Liver (tissue), 9 donors: Measurements from ENCODE around the gene LPIN3. TPM values are rescaled to one million over a fixed set of nuclear protein-coding genes. Genes with fewer than 3 reads are reported as not detected.

ENCODE experiments used
- DNase-seq: peaks from one replicate; pipeline ENCODE4 v3.0.0-alpha.2; 2017; ENCODE audit warnings: low spot score
- H3K27ac ChIP-seq, 2 donors: one replicate each; pipeline ENCODE4 v1.7.0; 2013; ENCODE audit warnings: inconsistent platforms in 2 of 2, low read length in 2 of 2, control low read depth in 1 of 2, low read depth in 1 of 2, mild to moderate bottlenecking in 1 of 2
- H3K27me3 ChIP-seq, 4 donors: one replicate each; pipeline versions ENCODE4 v1.6.1 to v1.7.0; 2013; ENCODE audit warnings: low read length in 3 of 4, inconsistent platforms in 1 of 4, mild to moderate bottlenecking in 1 of 4, moderate library complexity in 1 of 4; ENCODE audit not compliant: control insufficient read depth in 4 of 4, insufficient read depth in 4 of 4
- H3K36me3 ChIP-seq, 4 donors: one replicate each; pipeline versions ENCODE4 v1.6.1 to v1.7.0; 2013; ENCODE audit warnings: low read length in 3 of 4, mild to moderate bottlenecking in 3 of 4, low read depth in 1 of 4, moderate library complexity in 1 of 4; ENCODE audit not compliant: control insufficient read depth in 4 of 4, insufficient read depth in 3 of 4
- H3K4me1 ChIP-seq, 4 donors: one replicate each; pipeline versions ENCODE4 v1.6.1 to v1.7.0; 2013; ENCODE audit warnings: low read length in 3 of 4, mild to moderate bottlenecking in 3 of 4, moderate library complexity in 1 of 4; ENCODE audit not compliant: control insufficient read depth in 4 of 4, insufficient read depth in 4 of 4
- H3K4me3 ChIP-seq, 3 donors: one replicate each; pipeline versions ENCODE4 v1.6.1 to v1.7.0; 2013; ENCODE audit warnings: low read length in 3 of 3, control low read depth in 1 of 3, low read depth in 1 of 3, mild to moderate bottlenecking in 1 of 3
- H3K9ac ChIP-seq, 2 donors: one replicate each; pipeline ENCODE4 v1.7.0; 2013; ENCODE audit warnings: low read length in 2 of 2, mild to moderate bottlenecking in 2 of 2, moderate library complexity in 2 of 2, control low read depth in 1 of 2, low read depth in 1 of 2
- H3K9me3 ChIP-seq, 4 donors: one replicate each; pipeline versions ENCODE4 v1.6.1 to v1.7.0; 2013; ENCODE audit warnings: low read length in 3 of 4; ENCODE audit not compliant: control insufficient read depth in 4 of 4
- ATF3 ChIP-seq: IDR thresholded peaks from 2 replicates; pipeline ENCODE4 v1.6.1; 2016; ENCODE audit warnings: antibody characterized with exemption
- EGR1 ChIP-seq, 2 donors: IDR thresholded peaks; 2 replicates each; pipeline ENCODE4 v1.6.1; 2016 to 2018; ENCODE audit warnings: antibody characterized with exemption in 2 of 2, low read depth in 2 of 2
- FOXA1 ChIP-seq: IDR thresholded peaks from 2 replicates; pipeline ENCODE4 v1.6.1; 2016; ENCODE audit warnings: antibody characterized with exemption
- FOXA2 ChIP-seq: IDR thresholded peaks from 2 replicates; pipeline ENCODE4 v1.6.1; 2016; ENCODE audit warnings: antibody characterized with exemption
- GABPA ChIP-seq, 2 donors: IDR thresholded peaks in 1 of 2; conservative IDR thresholded peaks in 1 of 2; 2 replicates each; pipeline ENCODE4 v1.6.1; 2016; ENCODE audit warnings: antibody characterized with exemption in 2 of 2, mild to moderate bottlenecking in 1 of 2, moderate library complexity in 1 of 2
- HNF4A ChIP-seq, 2 donors: conservative IDR thresholded peaks; 2 replicates each; pipeline ENCODE4 v1.6.1; 2016; ENCODE audit warnings: antibody characterized with exemption in 2 of 2, mild to moderate bottlenecking in 2 of 2
- HNF4G ChIP-seq: IDR thresholded peaks from 2 replicates; pipeline ENCODE4 v1.6.1; 2016; ENCODE audit warnings: antibody characterized with exemption
- JUND ChIP-seq, 2 donors: IDR thresholded peaks; 2 replicates each; pipeline ENCODE4 v1.6.1; 2016; ENCODE audit warnings: antibody characterized with exemption in 2 of 2
- NR2F2 ChIP-seq: IDR thresholded peaks from 2 replicates; pipeline ENCODE4 v1.6.1; 2016; ENCODE audit warnings: antibody characterized with exemption
- RAD21 ChIP-seq, 2 donors: IDR thresholded peaks; 2 replicates each; pipeline ENCODE4 v1.6.1; 2016; ENCODE audit warnings: antibody characterized with exemption in 2 of 2, mild to moderate bottlenecking in 2 of 2
- REST ChIP-seq: IDR thresholded peaks from 2 replicates; pipeline ENCODE4 v1.6.1; 2016; ENCODE audit warnings: antibody characterized with exemption, mild to moderate bottlenecking
- SP1 ChIP-seq: IDR thresholded peaks from 2 replicates; pipeline ENCODE4 v1.6.1; 2018; ENCODE audit warnings: antibody characterized with exemption, mild to moderate bottlenecking
- TAF1 ChIP-seq: conservative IDR thresholded peaks from 2 replicates; pipeline ENCODE4 v1.6.1; 2016; ENCODE audit warnings: antibody characterized with exemption, mild to moderate bottlenecking
- ZBTB33 ChIP-seq: IDR thresholded peaks from 2 replicates; pipeline ENCODE4 v1.6.1; 2016; ENCODE audit warnings: antibody characterized with exemption
- WGBS: extraction: QIAGEN DNeasy Blood & Tissue Kit; methylation state at CpG from one replicate; pipeline ENCODE4 v1.1.7; 2013; 5-methylcytosine and 5-hydroxymethylcytosine counted together
- polyA plus RNA-seq, 2 donors: library from polyadenylated mRNA; stranded (reverse) in 1 of 2; unstranded in 1 of 2; fragments of 200-250 nt in 1 of 2; fragments of >200 nt in 1 of 2; fragmentation: Nextera tagmentation in 1 of 2; extraction: Ambion mirVana in 1 of 2; gene quantifications; one replicate each; pipeline versions ENCODE4 v1.2.1 to v1.2.3, GENCODE V29; 2013 to 2015
- total RNA-seq, 2 donors: library from RNA; depleted of rRNA; stranded (reverse); fragments of >200 nt; gene quantifications; one replicate each; pipeline ENCODE4 v1.2.3, GENCODE V29; 2014
- TF ChIP-seq, protein P1 (sequence below): fragments of 150-350 bp; IDR thresholded peaks from 2 replicates; pipeline ENCODE4 v1.5.1; 2017; ENCODE audit warnings: improper control_type of control experiment, low read depth, low read length; ENCODE audit not compliant: missing input control
- donor health status: healthy.
- donor health status: healthy.
- donor health status: healthy.
- donor health status: healthy.
- donor health status: healthy.

The LPIN3 gene
- total and polyA plus RNA-seq, 4 donors, result 1.5 to 32.4 (median 13.4) TPM

DNA sequence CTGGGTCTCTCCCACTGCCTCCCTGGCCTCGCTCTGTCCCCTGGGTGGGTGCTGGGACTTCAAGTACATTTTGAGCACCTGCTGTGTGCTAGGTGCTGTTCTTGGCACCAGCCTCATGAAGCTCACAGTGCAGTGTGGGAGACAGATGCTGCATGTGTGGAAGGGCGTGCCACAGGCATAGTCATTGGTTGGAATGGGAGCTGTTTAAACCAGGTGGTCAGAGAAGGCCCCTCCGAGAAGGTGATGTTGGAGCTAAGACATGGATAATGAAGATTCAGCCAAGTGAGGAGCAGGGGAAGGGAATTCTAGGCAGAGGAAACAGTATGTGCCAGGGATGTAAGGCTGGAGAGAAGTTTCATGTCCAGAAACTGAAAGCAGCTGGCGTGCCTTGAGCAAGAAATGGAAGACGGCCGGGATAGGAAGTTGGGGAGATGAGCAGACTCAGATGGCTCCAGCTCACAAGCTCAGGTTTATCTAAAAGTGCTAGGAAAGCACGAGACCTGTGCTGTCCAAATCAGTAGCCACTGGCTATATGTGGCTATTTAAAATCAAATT, 9.9 kb downstream of the LPIN3 start:
- Histone ChIP-seq H3K4me3 (no peak overlapping the region), H3K9me3 (no peaks in the 10 kb centered on the region), H3K27ac (no peak overlapping the region), H3K27me3 (no peaks in the 10 kb centered on the region), H3K4me1 (no peaks in the 10 kb centered on the region), H3K36me3 (peaks cover 7 to 67% (median 23%) of the 10 kb centered on the region in 4 donors), H3K9ac (no peak overlapping the region)
- no peak for TF ChIP-seq RAD21 (IDR thresholded peaks at IDR 0.05)
- TF ChIP-seq GABPA (IDR thresholded peaks at IDR 0.05 in 1 of 2, conservative IDR thresholded peaks at IDR 0.05 in 1 of 2), result no peak
- TF ChIP-seq, protein P1, sequence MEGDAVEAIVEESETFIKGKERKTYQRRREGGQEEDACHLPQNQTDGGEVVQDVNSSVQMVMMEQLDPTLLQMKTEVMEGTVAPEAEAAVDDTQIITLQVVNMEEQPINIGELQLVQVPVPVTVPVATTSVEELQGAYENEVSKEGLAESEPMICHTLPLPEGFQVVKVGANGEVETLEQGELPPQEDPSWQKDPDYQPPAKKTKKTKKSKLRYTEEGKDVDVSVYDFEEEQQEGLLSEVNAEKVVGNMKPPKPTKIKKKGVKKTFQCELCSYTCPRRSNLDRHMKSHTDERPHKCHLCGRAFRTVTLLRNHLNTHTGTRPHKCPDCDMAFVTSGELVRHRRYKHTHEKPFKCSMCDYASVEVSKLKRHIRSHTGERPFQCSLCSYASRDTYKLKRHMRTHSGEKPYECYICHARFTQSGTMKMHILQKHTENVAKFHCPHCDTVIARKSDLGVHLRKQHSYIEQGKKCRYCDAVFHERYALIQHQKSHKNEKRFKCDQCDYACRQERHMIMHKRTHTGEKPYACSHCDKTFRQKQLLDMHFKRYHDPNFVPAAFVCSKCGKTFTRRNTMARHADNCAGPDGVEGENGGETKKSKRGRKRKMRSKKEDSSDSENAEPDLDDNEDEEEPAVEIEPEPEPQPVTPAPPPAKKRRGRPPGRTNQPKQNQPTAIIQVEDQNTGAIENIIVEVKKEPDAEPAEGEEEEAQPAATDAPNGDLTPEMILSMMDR, result no peak
- no peak for TF ChIP-seq ZBTB33
- no peak for TF ChIP-seq EGR1 (IDR thresholded peaks at IDR 0.05; ENCODE audit: low read depth in 2 of 2)
- TF ChIP-seq FOXA2, result no peak
- no peak for TF ChIP-seq HNF4G
- no peak for TF ChIP-seq FOXA1
- no peak for TF ChIP-seq HNF4A (conservative IDR thresholded peaks at IDR 0.05)
- no peak for TF ChIP-seq JUND (IDR thresholded peaks at IDR 0.05)
- TF ChIP-seq ATF3, result no peak
- no peak for DNase-seq
- WGBS, result 79% methylated on average over 7 of the region's 7 CpGs

GRCh38 chr20:41352106-41352505, 11.5 kb downstream of the LPIN3 start:
- TF ChIP-seq EGR1 (IDR thresholded peaks at IDR 0.05; ENCODE audit: low read depth in 2 of 2), result no peak
- no peak for TF ChIP-seq SP1
- no peak for TF ChIP-seq ATF3
- no peak for TF ChIP-seq REST
- no peak for TF ChIP-seq TAF1
- no peak for TF ChIP-seq NR2F2
- TF ChIP-seq, protein P1, result no peak
- TF ChIP-seq HNF4G, result no peak
- TF ChIP-seq HNF4A (conservative IDR thresholded peaks at IDR 0.05), result no peak
- Histone ChIP-seq H3K36me3 (peaks cover 5 to 72% (median 22%) of the 10 kb centered on the region in 4 donors), H3K27ac (no peak overlapping the region), H3K4me3 (no peak overlapping the region), H3K9me3 (no peaks in the 10 kb centered on the region), H3K27me3 (no peaks in the 10 kb centered on the region), H3K9ac (no peak overlapping the region), H3K4me1 (no peaks in the 10 kb centered on the region)
- no peak for DNase-seq
- WGBS, result 91% methylated on average over 4 of the region's 4 CpGs
